HEK293 (cell line): ENCODE data around the gene SYNGAP1.
"Not testable (repeated sequence)": the region's sequence is repeated elsewhere in the genome, so short reads cannot be mapped to it uniquely, and the experiment has no call there.

Experiments used
- CTCF ChIA-PET: fragments of 350-600 bp; formaldehyde crosslinking; extraction: SDS; loops from one replicate; lab custom pipeline; 2021; ENCODE audit warnings: antibody characterized with exemption; lab: Yijun Ruan, JAX
- POLR2A ChIA-PET: fragments of 300-600 bp; formaldehyde crosslinking; extraction: SDS; loops from one replicate; lab custom pipeline; 2020; ENCODE audit warnings: antibody characterized with exemption, inconsistent platforms; lab: Yijun Ruan, JAX
- H3K27ac ChIP-seq: fragments of 200-500 bp; sonication (Bioruptor generic); 2 replicates; pipeline ENCODE4 v1.5.1; 2014; ENCODE audit warnings: low read depth, low read length, control low read depth, inconsistent platforms; ENCODE audit errors: extremely low read depth
- H3K36me3 ChIP-seq, 2 experiments: fragments of 200-500 bp in 1 of 2; sonication (Bioruptor generic) in 1 of 2; 1 replicate in 1 of 2; 2 replicates in 1 of 2; pipeline ENCODE4 v1.5.1; 2014 to 2017; ENCODE audit warnings: inconsistent platforms in 2 of 2, low read length in 2 of 2; ENCODE audit not compliant: control insufficient read depth in 2 of 2, insufficient read depth in 1 of 2
- H3K4me1 ChIP-seq: fragments of 200-500 bp; sonication (Bioruptor generic); 2 replicates; pipeline ENCODE4 v1.5.1; 2014; ENCODE audit warnings: mild to moderate bottlenecking, low read length, inconsistent platforms; ENCODE audit not compliant: control insufficient read depth, insufficient read depth
- H3K4me3 ChIP-seq: 2 replicates; pipeline ENCODE4 v1.5.1; 2011; ENCODE audit warnings: low read depth, mild to moderate bottlenecking, control low read depth, low read length, moderate library complexity
- H3K9me3 ChIP-seq: fragments of 200-500 bp; sonication (Bioruptor generic); 2 replicates; pipeline ENCODE4 v1.5.1; 2014; ENCODE audit warnings: low read depth, low read length, inconsistent platforms; ENCODE audit not compliant: control insufficient read depth, insufficient read depth
- SCRT1 ChIP-seq: fragments of 450-650 bp; formaldehyde crosslinking; IDR thresholded peaks from 2 replicates; pipeline ENCODE4 v1.5.1; 2016; ENCODE audit warnings: missing biosample characterization, missing genetic modification characterization, borderline replicate concordance
- ZBTB17 ChIP-seq: fragments of 450-650 bp; formaldehyde crosslinking; IDR thresholded peaks from 2 replicates; pipeline ENCODE4 v1.5.1; 2016; ENCODE audit warnings: missing biosample characterization, missing genetic modification characterization
- ZNF148 ChIP-seq: fragments of 450-650 bp; formaldehyde crosslinking; IDR thresholded peaks from 2 replicates; pipeline ENCODE4 v1.5.0; 2017; ENCODE audit warnings: missing biosample characterization, missing genetic modification characterization, borderline replicate concordance
- ZNF157 ChIP-seq: fragments of 450-650 bp; formaldehyde crosslinking; IDR thresholded peaks from 2 replicates; pipeline ENCODE4 v1.5.1; 2016; ENCODE audit warnings: missing biosample characterization, missing genetic modification characterization
- ZNF18 ChIP-seq: fragments of 450-650 bp; formaldehyde crosslinking; IDR thresholded peaks from 2 replicates; pipeline ENCODE4 v1.5.1; 2016; ENCODE audit warnings: missing biosample characterization, missing genetic modification characterization
- ZNF558 ChIP-seq: fragments of 450-650 bp; formaldehyde crosslinking; IDR thresholded peaks from 2 replicates; pipeline ENCODE4 v1.5.1; 2016; ENCODE audit warnings: missing biosample characterization, missing genetic modification characterization
- ZNF585B ChIP-seq: fragments of 450-650 bp; formaldehyde crosslinking; IDR thresholded peaks from 2 replicates; pipeline ENCODE4 v1.5.1; 2016; ENCODE audit warnings: missing biosample characterization, missing genetic modification characterization
- ZNF701 ChIP-seq: fragments of 450-650 bp; formaldehyde crosslinking; IDR thresholded peaks from 2 replicates; pipeline ENCODE4 v1.5.1; 2016; ENCODE audit warnings: missing biosample characterization, missing genetic modification characterization
- ZSCAN5A ChIP-seq: fragments of 450-650 bp; formaldehyde crosslinking; IDR thresholded peaks from 2 replicates; pipeline ENCODE4 v1.5.1; 2016; ENCODE audit warnings: missing biosample characterization, missing genetic modification characterization

The SYNGAP1 gene

GRCh38 chr6:33481192-33481591 is 61.3 kb downstream of the SYNGAP1 start (continued):
- TF ChIP-seq ZNF157 (tag by site-specific recombination) (no peak), ZNF701 (tag by site-specific recombination) (no peak), ZNF585B (tag by site-specific recombination) (no peak), SCRT1 (tag by site-specific recombination) (no peak), ZNF18 (tag by site-specific recombination) (no peak)

GRCh38 chr6:33482620-33483019 is 62.8 kb downstream of the SYNGAP1 start:
- H3K36me3 ChIP-seq, CTCF ChIA-PET: not testable (repeated sequence)

GRCh38 chr6:33483678-33484077 is 63.8 kb downstream of the SYNGAP1 start:
- Histone ChIP-seq H3K27ac (no peak overlapping the region), H3K4me3 (no peak overlapping the region), H3K4me1 (no peaks in the 10 kb centered on the region), H3K36me3 (no peaks in the 10 kb centered on the region), H3K9me3 (no peaks in the 10 kb centered on the region)
- ChIA-PET CTCF (no interaction called here), POLR2A (no interaction called here)
- TF ChIP-seq ZNF558 (peak; percentile 98), ZSCAN5A (tag by site-specific recombination) (no peak), ZBTB17 (tag by site-specific recombination) (no peak), ZNF148 (tag by site-specific recombination) (no peak)

More at GRCh38 chr6:33482620-33483019, 62.8 kb downstream of the SYNGAP1 start:
- H3K27ac ChIP-seq, H3K9me3 ChIP-seq, H3K4me3 ChIP-seq, POLR2A ChIA-PET, H3K4me1 ChIP-seq: not testable (repeated sequence)

GRCh38 chr6:33484673-33485262 is 64.9 kb downstream of the SYNGAP1 start:
- H3K36me3 ChIP-seq, H3K4me1 ChIP-seq, CTCF ChIA-PET, H3K9me3 ChIP-seq, POLR2A ChIA-PET, H3K27ac ChIP-seq, H3K4me3 ChIP-seq: not testable (repeated sequence)

GRCh38 chr6:33485680-33486079 is 65.8 kb downstream of the SYNGAP1 start:
- H3K27ac ChIP-seq, H3K4me1 ChIP-seq, H3K36me3 ChIP-seq, H3K9me3 ChIP-seq, CTCF ChIA-PET, H3K4me3 ChIP-seq, POLR2A ChIA-PET: not testable (repeated sequence)
